Measurements from ENCODE around the gene FARP2. TPM values are rescaled to one million over a fixed set of nuclear protein-coding genes. Genes with fewer than 3 reads are reported as not detected.

Gene FARP2
- total RNA-seq, 2 experiments from 2014 or later = 24.0 to 25.4 TPM

DNA sequence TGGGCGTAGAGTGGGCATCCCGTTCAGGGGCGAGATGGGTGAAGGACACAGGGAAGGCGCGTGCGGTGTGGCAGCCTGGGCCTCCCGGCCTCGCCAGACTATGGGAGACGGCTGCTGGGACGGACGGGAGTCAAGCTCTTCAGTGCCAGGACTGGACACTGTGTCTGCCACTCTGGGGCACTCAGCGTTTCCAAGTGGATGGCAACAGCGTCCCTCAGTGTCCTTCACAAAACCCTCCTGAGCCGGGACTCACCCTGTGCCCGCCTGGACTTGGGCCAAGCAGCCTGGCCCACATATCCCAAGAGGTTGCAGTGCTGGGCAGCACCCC lies 186.2 kb downstream of the FARP2 start:
- Mint-ChIP-seq H3K27me3 (peaks cover 24% of the 10 kb centered on the region), H3K9me3 (ENCODE audit: low read depth) (no peaks in the 10 kb centered on the region), H3K36me3 (no peaks in the 10 kb centered on the region), H3K4me3 (no peak overlapping the region), H3K27ac (no peak overlapping the region), H3K4me1 (peaks cover 3% of the 10 kb centered on the region)
- DNase-seq (no peak), ATAC-seq (no peak)
- CTCF ChIA-PET = no interaction called here

Small RNA genes lying within 50 kb of the gene (microRNA-seq; reads per million reads assigned to microRNA genes)
- not detected for gene MIR3133

Other genes starting within 250 kb of the FARP2 start
- 10 to 100 TPM; 65.1 to 71.9 TPM for gene PASK, start 206.8 kb upstream of the FARP2 start, total RNA-seq
- 10 to 100 TPM; 86.4 to 99.5 TPM for gene PPP1R7, start 205.8 kb upstream of the FARP2 start, total RNA-seq
- gene ANO7, start 167.6 kb upstream of the FARP2 start, total RNA-seq = 1 to 10 TPM in 1 of 2 experiments, under 1 TPM in 1; 0.53 to 1.1 TPM
- 100 to 1,000 TPM; 176 to 232 TPM for gene HDLBP, start 40.6 kb upstream of the FARP2 start, total RNA-seq
- 100 to 1,000 TPM; 242 to 290 TPM for gene SEPTIN2, start 40.4 kb upstream of the FARP2 start, total RNA-seq
- gene STK25, start 152.3 kb downstream of the FARP2 start, total RNA-seq = 100 to 1,000 TPM; 108 to 130 TPM
- gene BOK, start 202.5 kb downstream of the FARP2 start, total RNA-seq = not detected